Kidney epithelial cell (primary cell): Measurements from ENCODE around the gene RNASE12. TPM values are rescaled to one million over a fixed set of nuclear protein-coding genes. Genes with fewer than 3 reads are reported as not detected.

ENCODE experiments used
- DNase-seq: peaks from one replicate; pipeline ENCODE4 v3.0.0-alpha.2; 2010; ENCODE audit warnings: low read depth
- H3K27me3 ChIP-seq: 2 replicates; pipeline ENCODE4 v1.6.0; 2011; ENCODE audit warnings: low read length; ENCODE audit not compliant: control insufficient read depth, insufficient read depth
- H3K36me3 ChIP-seq: 2 replicates; pipeline ENCODE4 v1.5.1; 2011; ENCODE audit warnings: low read length; ENCODE audit not compliant: control insufficient read depth, insufficient read depth
- H3K4me3 ChIP-seq: 2 replicates; pipeline ENCODE4 v1.5.1; 2011; ENCODE audit warnings: low read depth, mild to moderate bottlenecking, control low read depth, low read length
- total RNA-seq: library from RNA; depleted of rRNA; stranded (reverse); fragments of >200 nt; gene quantifications from 2 replicates; pipeline ENCODE4 v1.2.3, GENCODE V29; 2015
- TF ChIP-seq, protein P1 (sequence below): IDR thresholded peaks from 2 replicates; pipeline ENCODE4 v1.5.1; 2011; ENCODE audit warnings: mild to moderate bottlenecking, moderate library complexity, low read length, control low read depth, inconsistent platforms; ENCODE audit not compliant: insufficient read depth, poor library complexity, severe bottlenecking

RNASE12 gene
- total RNA-seq, 1 donor from 2014 or later = not detected

DNA sequence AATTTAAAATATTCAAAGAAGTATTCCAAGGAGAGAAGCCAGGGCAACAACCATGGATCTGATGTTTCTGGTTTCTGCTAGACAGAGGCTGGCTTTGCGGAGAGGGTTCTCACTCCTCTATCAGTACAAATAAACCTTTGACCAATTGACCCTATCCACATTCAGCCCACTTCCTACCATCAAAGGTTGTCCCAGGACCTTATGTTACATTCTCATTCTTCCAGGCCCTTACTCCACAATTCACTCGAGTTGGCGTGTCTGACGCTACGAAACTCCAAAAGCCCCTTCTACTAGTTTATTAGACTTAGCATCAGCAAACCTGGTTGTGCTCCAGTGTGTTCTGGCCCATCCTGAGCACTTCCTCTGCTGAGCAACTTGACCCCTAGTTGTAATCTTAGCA is 24.8 kb upstream of the RNASE12 start:
- Histone ChIP-seq H3K27me3 (no peaks in the 10 kb centered on the region), H3K4me3 (no peak overlapping the region), H3K36me3 (no peaks in the 10 kb centered on the region)
- TF ChIP-seq, protein P1, sequence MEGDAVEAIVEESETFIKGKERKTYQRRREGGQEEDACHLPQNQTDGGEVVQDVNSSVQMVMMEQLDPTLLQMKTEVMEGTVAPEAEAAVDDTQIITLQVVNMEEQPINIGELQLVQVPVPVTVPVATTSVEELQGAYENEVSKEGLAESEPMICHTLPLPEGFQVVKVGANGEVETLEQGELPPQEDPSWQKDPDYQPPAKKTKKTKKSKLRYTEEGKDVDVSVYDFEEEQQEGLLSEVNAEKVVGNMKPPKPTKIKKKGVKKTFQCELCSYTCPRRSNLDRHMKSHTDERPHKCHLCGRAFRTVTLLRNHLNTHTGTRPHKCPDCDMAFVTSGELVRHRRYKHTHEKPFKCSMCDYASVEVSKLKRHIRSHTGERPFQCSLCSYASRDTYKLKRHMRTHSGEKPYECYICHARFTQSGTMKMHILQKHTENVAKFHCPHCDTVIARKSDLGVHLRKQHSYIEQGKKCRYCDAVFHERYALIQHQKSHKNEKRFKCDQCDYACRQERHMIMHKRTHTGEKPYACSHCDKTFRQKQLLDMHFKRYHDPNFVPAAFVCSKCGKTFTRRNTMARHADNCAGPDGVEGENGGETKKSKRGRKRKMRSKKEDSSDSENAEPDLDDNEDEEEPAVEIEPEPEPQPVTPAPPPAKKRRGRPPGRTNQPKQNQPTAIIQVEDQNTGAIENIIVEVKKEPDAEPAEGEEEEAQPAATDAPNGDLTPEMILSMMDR = no peak
- DNase-seq = no peak

GRCh38 chr14:20614038-20614840 is 23.1 kb upstream of the RNASE12 start:
- H3K4me3 ChIP-seq = peak overlapping the region; percentile 45
- TF ChIP-seq, protein P1 = no peak
- H3K36me3 ChIP-seq = no peaks in the 10 kb centered on the region
- DNase-seq = no peak
- H3K27me3 ChIP-seq = no peaks in the 10 kb centered on the region

- no peaks in the 10 kb centered on the region for H3K36me3 ChIP-seq
- TF ChIP-seq, protein P1 = peak; percentile 59
- H3K4me3 ChIP-seq = peak overlapping the region; percentile 45
- no peaks in the 10 kb centered on the region for H3K27me3 ChIP-seq
- peak; percentile 88 for DNase-seq
Observed at GRCh38 chr14:20613094-20614037, 22.2 kb upstream of the RNASE12 start.

GRCh38 chr14:20612403-20612802 is 21.2 kb upstream of the RNASE12 start:
- no peaks in the 10 kb centered on the region for H3K27me3 ChIP-seq
- no peaks in the 10 kb centered on the region for H3K36me3 ChIP-seq
- H3K4me3 ChIP-seq = no peak overlapping the region
- DNase-seq = no peak
- TF ChIP-seq, protein P1 = no peak

DNA sequence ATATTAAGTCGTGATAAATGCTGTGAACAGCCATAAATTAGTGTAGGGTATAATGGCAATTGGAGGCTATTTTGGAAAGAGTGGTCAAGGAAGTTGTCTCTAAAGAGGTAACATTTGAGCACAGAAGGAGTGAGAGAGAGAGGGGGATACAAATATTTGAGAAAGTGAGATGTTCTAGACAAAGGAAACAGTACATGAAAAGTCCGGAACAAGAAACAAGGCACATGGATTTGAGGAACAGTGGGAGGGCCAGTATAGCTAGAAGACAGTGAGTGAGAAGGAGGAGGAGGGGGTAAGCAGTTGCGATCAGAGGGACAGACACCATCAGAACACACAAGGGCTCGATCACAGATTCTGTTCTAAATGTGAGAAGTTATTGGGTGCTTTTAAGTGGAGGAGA is 20.1 kb upstream of the RNASE12 start:
- H3K4me3 ChIP-seq = no peak overlapping the region
- TF ChIP-seq, protein P1 = no peak
- H3K36me3 ChIP-seq = no peaks in the 10 kb centered on the region
- DNase-seq = no peak
- H3K27me3 ChIP-seq = no peaks in the 10 kb centered on the region
